ENCODE results near the gene CFAP65.

DNA sequence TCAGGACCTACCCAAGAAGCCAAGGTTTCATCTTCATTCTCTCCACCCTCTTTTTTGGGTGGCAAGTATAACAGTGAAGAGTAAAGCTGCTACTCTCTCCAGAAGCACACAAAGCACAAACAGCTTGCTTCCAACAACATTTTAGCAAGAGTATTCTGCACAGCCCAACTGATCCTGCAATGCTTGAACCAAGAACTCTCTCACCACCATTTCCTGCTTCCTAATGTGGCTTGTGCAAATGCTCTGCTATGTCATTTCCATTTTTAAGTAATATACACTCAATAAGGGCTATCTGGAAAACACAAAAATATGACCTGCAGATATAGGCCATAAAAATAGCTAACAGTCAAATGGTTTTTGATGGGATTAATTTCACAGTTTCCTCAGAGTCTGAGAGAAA lies 43.5 kb upstream of the CFAP65 start:
- no peak for TF ChIP-seq POLR2A (IDR thresholded peaks at IDR 0.05)
- TF ChIP-seq CTCF (IDR thresholded peaks at IDR 0.05) = no peak

Measured in right lobe of liver (tissue), 4 donors.